Gastroesophageal sphincter (tissue), 3 donors: ENCODE data around the gene KCNK5.

Experiments used
- CTCF ChIP-seq, 4 experiments: fragments of 200-600 bp in 2 of 4; fragments of 450-650 bp in 2 of 4; sonication (generic) in 1 of 4; IDR thresholded peaks; one replicate each; pipeline ENCODE4 v1.5.1; 2017 to 2019; ENCODE audit warnings: antibody characterized with exemption in 4 of 4, mild to moderate bottlenecking in 2 of 4, moderate library complexity in 2 of 4
- EP300 ChIP-seq: sonication (generic); formaldehyde crosslinking; IDR thresholded peaks from one replicate; pipeline ENCODE4 v1.6.1; 2017; ENCODE audit warnings: antibody characterized with exemption, mild to moderate bottlenecking
- POLR2A ChIP-seq, 2 donors: fragments of 450-650 bp; IDR thresholded peaks; one replicate each; pipeline ENCODE4 v1.6.1; 2017; ENCODE audit warnings: antibody characterized with exemption in 2 of 2, mild to moderate bottlenecking in 2 of 2, moderate library complexity in 1 of 2
- POLR2AphosphoS5 ChIP-seq: sonication (generic); formaldehyde crosslinking; IDR thresholded peaks from one replicate; pipeline ENCODE4 v1.6.1; 2017; ENCODE audit warnings: antibody characterized with exemption

DNA sequence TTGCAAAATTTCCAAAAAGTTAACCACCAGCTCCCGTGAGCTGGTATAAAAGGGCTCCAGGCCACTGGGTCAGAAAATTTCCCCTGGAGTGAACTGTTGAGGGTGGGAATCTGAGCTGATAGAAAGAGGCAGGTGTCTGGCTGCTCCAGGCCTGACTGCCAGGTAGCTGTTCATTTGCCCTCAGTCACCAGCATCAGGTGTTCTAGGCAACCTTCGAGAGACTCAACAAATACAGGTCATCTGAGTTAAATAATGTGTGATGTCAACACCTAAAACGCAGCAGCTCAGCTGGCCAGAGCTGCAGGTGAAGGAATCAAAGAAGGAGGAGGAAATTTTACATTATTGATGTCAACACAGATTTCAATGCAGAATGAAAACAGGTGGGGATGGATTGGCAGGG, 46.7 kb downstream of the KCNK5 start:
- TF ChIP-seq POLR2A (IDR thresholded peaks at IDR 0.05) (no peak), CTCF (IDR thresholded peaks at IDR 0.05) (no peak), EP300 (no peak), POLR2AphosphoS5 (no peak)
